T-cell (primary cell): ENCODE measurements around the gene LAGE3. TPM values are rescaled to one million over a fixed set of nuclear protein-coding genes. Genes with fewer than 3 reads are reported as not detected.
"Not testable (repeated sequence)": the region's sequence is repeated elsewhere in the genome, so short reads cannot be mapped to it uniquely, and the experiment has no call there.

Experiments used
- ATAC-seq, 4 experiments: fragments of 200-7000 bp in 3 of 4; fragments of 150-1000 bp in 1 of 4; cut with Tn5 transposase; replicated peaks in 1 of 4; 1 replicate in 3 of 4; 2 replicates in 1 of 4; pipeline ENCODE4 v1.10.0; 2021; ENCODE audit warnings: moderate library complexity in 3 of 4, mild to moderate bottlenecking in 2 of 4, moderate number of reproducible peaks in 1 of 4
- CTCF ChIA-PET, 2 donors: fragments of 300-600 bp; sonication (Branson Sonifier 250); formaldehyde crosslinking; loops; one replicate each; lab custom pipeline; 2022; ENCODE audit warnings: antibody characterized with exemption in 2 of 2; lab: Charles Lee
- POLR2A ChIA-PET, 2 donors: fragments of 300-600 bp; sonication (Branson Sonifier 250); formaldehyde crosslinking; loops; one replicate each; lab custom pipeline; 2022; ENCODE audit warnings: antibody characterized with exemption in 2 of 2; lab: Charles Lee
- DNase-seq, 35 experiments: peaks; one replicate each; pipeline versions ENCODE4 v3.0.0 to v3.0.0-alpha.2; 2013 to 2023
- H3K27ac ChIP-seq: one replicate; pipeline ENCODE4 v1.5.1; 2013; ENCODE audit warnings: low read length
- H3K27me3 ChIP-seq, 2 experiments: replicated peaks in 1 of 2; 1 replicate in 1 of 2; 2 replicates in 1 of 2; pipeline versions ENCODE4 v1.6.1 to v1.7.0; 2013; ENCODE audit warnings: low read length in 1 of 2, mixed read lengths in 1 of 2; ENCODE audit not compliant: control insufficient read depth in 2 of 2, insufficient read depth in 2 of 2; ENCODE audit errors: extremely low read depth in 1 of 2
- H3K36me3 ChIP-seq, 2 donors: 1 replicate in 1 of 2; 2 replicates in 1 of 2; pipeline versions ENCODE4 v1.6.1 to v1.7.0; 2013; ENCODE audit warnings: low read length in 1 of 2; ENCODE audit not compliant: control insufficient read depth in 2 of 2, insufficient read depth in 1 of 2; ENCODE audit errors: extremely low read depth in 1 of 2
- H3K4me1 ChIP-seq, 2 experiments: 1 replicate in 1 of 2; 2 replicates in 1 of 2; pipeline versions ENCODE4 v1.6.1 to v1.7.0; 2013; ENCODE audit warnings: low read length in 2 of 2, mixed read lengths in 1 of 2; ENCODE audit not compliant: insufficient read depth in 2 of 2, control insufficient read depth in 1 of 2; ENCODE audit errors: extremely low read depth in 1 of 2
- H3K4me3 ChIP-seq, 2 donors: 1 replicate in 1 of 2; 2 replicates in 1 of 2; pipeline versions ENCODE4 v1.5.1 to v1.7.0; 2013; ENCODE audit warnings: mild to moderate bottlenecking in 2 of 2, low read length in 1 of 2, moderate library complexity in 1 of 2; ENCODE audit not compliant: control insufficient read depth in 1 of 2; ENCODE audit errors: extremely low read depth in 1 of 2
- H3K9me3 ChIP-seq: 2 replicates; pipeline ENCODE4 v1.7.0; 2013
- H3K27ac Mint-ChIP-seq, 2 donors: one replicate each; pipeline ENCODE4 v1.8.0; 2020 to 2021; ENCODE audit warnings: mild to moderate bottlenecking in 2 of 2, mixed read lengths in 2 of 2
- H3K27me3 Mint-ChIP-seq, 2 donors: one replicate each; pipeline ENCODE4 v1.8.0; 2021 to 2022; ENCODE audit warnings: mixed read lengths in 2 of 2
- H3K36me3 Mint-ChIP-seq: one replicate; pipeline ENCODE4 v1.8.0; 2021; ENCODE audit warnings: mixed read lengths
- H3K4me1 Mint-ChIP-seq, 3 donors: one replicate each; pipeline ENCODE4 v1.8.0; 2020 to 2022; ENCODE audit warnings: mixed read lengths in 3 of 3, mild to moderate bottlenecking in 1 of 3
- H3K4me3 Mint-ChIP-seq, 3 donors: one replicate each; pipeline ENCODE4 v1.8.0; 2020 to 2022; ENCODE audit warnings: mild to moderate bottlenecking in 3 of 3, mixed read lengths in 3 of 3, moderate library complexity in 3 of 3
- H3K9me3 Mint-ChIP-seq, 3 donors: one replicate each; pipeline ENCODE4 v1.8.0; 2020 to 2022; ENCODE audit warnings: mixed read lengths in 3 of 3
- WGBS: methylation state at CpG from one replicate; pipeline ENCODE4 v1.1.5; 2013; ENCODE audit warnings: missing lambda C conversion rate; ENCODE audit not compliant: insufficient coverage; 5-methylcytosine and 5-hydroxymethylcytosine counted together
- total RNA-seq, 35 experiments: library from RNA in 6 of 35; stranded (reverse) in 6 of 35; fragments of 120-200 nt in 1 of 35; gene quantifications; one replicate each; pipeline versions ENCODE4 v1.2.1 to v1.2.4 and lab custom pipeline; 2013 to 2026

The LAGE3 gene
- total RNA-seq, 5 donors from 2014 or later (not counting 1 experiment from before 2014, with no cell fraction given): 12.7 to 25.4 (median 23.5) TPM

DNA sequence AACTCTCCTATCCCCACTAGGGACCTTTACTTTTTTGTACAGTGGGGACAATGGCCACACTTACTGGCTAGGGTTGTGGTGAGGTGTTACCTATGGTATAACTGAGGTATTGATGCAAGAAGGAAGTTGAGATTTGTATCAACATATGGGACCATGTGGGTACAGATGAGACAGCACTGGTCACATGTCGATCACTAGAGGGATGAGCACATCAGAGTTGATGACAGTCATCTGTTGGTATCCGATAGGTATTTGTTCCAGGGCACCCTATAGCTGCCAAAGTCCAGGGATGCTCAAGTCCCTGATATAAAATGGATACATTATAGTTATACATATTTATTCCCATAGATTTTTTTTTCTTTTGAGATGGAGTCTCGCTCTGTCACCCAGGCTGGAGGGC is 23.9 kb upstream of the LAGE3 start:
- WGBS: no CpG with 5 or more reads among the region's 3 CpGs
- POLR2A ChIA-PET: interaction anchor here in 1 of 2 donors (0.7 kb wide), 1 partner anchor 53 kb away, joined by 7 read pairs; no protein-coding TSS in a partner anchor
- H3K27ac ChIP-seq: no peak overlapping the region
- Mint-ChIP-seq H3K9me3 (no peaks in the 10 kb centered on the region), H3K4me1 (no peaks in the 10 kb centered on the region), H3K36me3 (peaks cover 3% of the 10 kb centered on the region), H3K27me3 (no peaks in the 10 kb centered on the region), H3K27ac (no peak overlapping the region), H3K4me3 (no peak overlapping the region)
- no peak for DNase-seq
- H3K36me3 ChIP-seq: peaks cover 0 to 17% of the 10 kb centered on the region in 2 donors
- no peaks in the 10 kb centered on the region for H3K4me1 ChIP-seq
- H3K9me3 ChIP-seq: no peaks in the 10 kb centered on the region
- H3K27me3 ChIP-seq: no peaks in the 10 kb centered on the region
- no peak overlapping the region for H3K4me3 ChIP-seq
- no peak for ATAC-seq
- CTCF ChIA-PET: no interaction called here

DNA sequence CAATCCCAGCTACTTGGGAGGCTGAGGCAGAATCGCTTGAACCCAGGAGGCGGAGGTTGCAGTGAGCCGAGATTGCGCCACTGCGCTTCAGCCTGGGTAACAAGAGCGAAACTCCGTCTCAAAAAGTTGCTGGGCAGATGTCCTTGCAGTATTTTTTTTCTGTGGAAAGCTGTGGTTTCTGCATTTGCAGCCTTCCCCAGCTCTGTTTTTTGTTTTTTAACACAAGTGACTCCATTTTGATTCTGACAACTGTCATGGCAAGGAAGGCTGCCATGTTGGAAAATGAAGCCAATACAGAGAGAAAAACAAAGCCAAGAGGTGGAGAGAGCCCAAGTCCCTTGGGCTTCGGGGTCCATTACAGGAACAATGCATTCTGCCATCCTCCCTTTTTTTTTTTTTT is 23.0 kb upstream of the LAGE3 start:
- Histone ChIP-seq H3K4me3 (no peak overlapping the region), H3K36me3 (peaks cover 0 to 14% of the 10 kb centered on the region in 2 donors), H3K4me1 (no peaks in the 10 kb centered on the region), H3K27ac (no peak overlapping the region), H3K9me3 (no peaks in the 10 kb centered on the region), H3K27me3 (no peaks in the 10 kb centered on the region)
- CTCF ChIA-PET: interaction anchor here in 1 of 2 donors (0.6 kb wide), 1 partner anchor 35 kb away, joined by 3 read pairs; no protein-coding TSS in a partner anchor
- 98% methylated on average over 6 of the region's 8 CpGs for WGBS
- Mint-ChIP-seq H3K27ac (no peak overlapping the region), H3K36me3 (peaks cover 3% of the 10 kb centered on the region), H3K4me1 (no peaks in the 10 kb centered on the region), H3K9me3 (no peaks in the 10 kb centered on the region), H3K4me3 (no peak overlapping the region), H3K27me3 (no peaks in the 10 kb centered on the region)
- POLR2A ChIA-PET: interaction anchor here in 1 of 2 donors (0.7 kb wide), 1 partner anchor 52 kb away, joined by 7 read pairs; no protein-coding TSS in a partner anchor
- ATAC-seq (no peak), DNase-seq (no peak)

DNA sequence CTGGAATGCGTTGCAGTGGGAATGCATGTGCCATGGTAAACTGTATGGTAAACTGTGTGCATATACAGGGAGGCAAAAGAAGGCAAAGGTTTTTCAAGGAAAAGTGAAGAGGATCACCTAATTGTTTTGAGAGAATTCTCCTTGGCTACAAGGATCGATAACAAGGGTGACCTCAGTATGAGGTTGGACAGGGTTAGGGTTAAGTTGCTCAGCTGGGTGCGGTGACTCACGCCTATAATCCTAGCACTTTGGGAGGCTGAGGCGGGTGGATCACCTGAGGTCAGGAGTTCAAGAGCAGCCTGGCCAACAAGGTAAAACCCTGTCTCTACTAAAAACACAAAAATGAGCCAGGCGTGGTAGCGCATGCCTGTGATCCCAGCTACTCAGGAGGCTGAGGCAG is 22.3 kb upstream of the LAGE3 start:
- H3K27me3 Mint-ChIP-seq, ATAC-seq, H3K27ac ChIP-seq, H3K27me3 ChIP-seq, H3K4me1 Mint-ChIP-seq, H3K4me3 ChIP-seq, H3K4me3 Mint-ChIP-seq, POLR2A ChIA-PET, H3K4me1 ChIP-seq, H3K27ac Mint-ChIP-seq, H3K36me3 Mint-ChIP-seq, H3K9me3 ChIP-seq, H3K9me3 Mint-ChIP-seq, DNase-seq: not testable (repeated sequence)
- WGBS: no CpG with 5 or more reads among the region's 7 CpGs
- CTCF ChIA-PET: interaction anchor here in 1 of 2 donors (0.6 kb wide), 1 partner anchor 35 kb away, joined by 3 read pairs; no protein-coding TSS in a partner anchor
- H3K36me3 ChIP-seq: peaks cover 0 to 11% of the 10 kb centered on the region in 2 donors

DNA sequence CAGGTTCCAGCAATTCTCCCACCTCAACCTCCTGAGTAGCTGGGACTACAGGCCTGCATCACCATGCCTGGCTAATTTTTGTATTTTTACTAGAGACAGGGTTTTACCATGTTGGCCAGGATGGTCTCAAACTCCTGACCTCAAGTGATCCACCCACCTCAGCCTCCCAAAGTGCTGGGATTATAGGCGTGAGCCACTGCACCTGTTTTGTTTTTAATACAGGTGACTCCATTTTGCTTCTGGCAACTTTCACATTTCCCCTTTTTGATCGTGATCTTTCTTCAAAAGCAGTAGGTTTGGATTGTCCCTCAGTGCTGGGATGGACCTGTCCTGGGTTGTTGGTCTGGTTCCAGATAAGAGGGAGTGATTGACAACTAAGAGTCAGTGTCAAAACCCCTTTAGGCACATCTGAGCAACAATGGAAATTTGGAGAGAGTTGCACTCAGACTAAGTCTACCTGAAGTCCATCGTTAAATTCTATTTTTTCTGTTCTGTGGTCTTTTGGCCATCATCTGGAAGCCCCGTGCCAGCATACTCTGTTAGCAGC is 17.6 kb upstream of the LAGE3 start:
- H3K9me3 Mint-ChIP-seq, CTCF ChIA-PET, H3K27me3 ChIP-seq, H3K36me3 ChIP-seq, DNase-seq, H3K4me1 Mint-ChIP-seq, H3K27me3 Mint-ChIP-seq, ATAC-seq, H3K4me1 ChIP-seq, H3K36me3 Mint-ChIP-seq, H3K4me3 Mint-ChIP-seq, H3K9me3 ChIP-seq, H3K4me3 ChIP-seq, H3K27ac ChIP-seq, H3K27ac Mint-ChIP-seq: not testable (repeated sequence)
- POLR2A ChIA-PET: interaction anchor here in 1 of 2 donors (0.7 kb wide), 1 partner anchor 243 kb away, joined by 8 read pairs; no protein-coding TSS in a partner anchor
- WGBS: no CpG with 5 or more reads among the region's 4 CpGs

DNA sequence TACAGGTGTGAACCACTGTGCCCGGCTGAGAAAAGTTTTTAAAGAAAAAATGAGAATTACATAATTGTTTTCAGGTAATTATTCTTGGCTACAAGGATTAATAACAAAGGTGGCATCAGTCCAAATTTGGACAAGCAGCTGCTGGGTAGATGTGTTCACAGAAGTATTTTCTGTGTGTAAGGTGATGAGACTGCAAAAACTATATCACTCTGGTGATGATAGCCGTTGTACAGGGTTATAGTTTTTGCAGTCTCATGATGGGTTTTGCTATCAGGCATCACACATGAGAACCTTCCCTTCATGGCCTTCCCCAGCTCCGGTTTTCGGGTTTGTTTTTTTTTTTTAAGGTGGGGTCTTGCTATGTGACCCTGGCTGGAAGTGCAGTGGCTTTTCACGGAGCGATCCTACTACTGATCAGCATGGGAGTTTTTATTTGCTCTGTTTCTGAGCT is 16.4 kb upstream of the LAGE3 start:
- ATAC-seq: no peak
- peaks cover 0 to 7% of the 10 kb centered on the region in 2 experiments for H3K4me1 ChIP-seq
- H3K27me3 ChIP-seq: no peaks in the 10 kb centered on the region
- ChIA-PET POLR2A (interaction anchor here in 1 of 2 donors (0.7 kb wide), 2 partner anchors 22 to 405 kb away, joined by 3 to 5 read pairs; no protein-coding TSS in a partner anchor), CTCF (interaction anchor here in 1 of 2 donors (0.5 kb wide), 1 partner anchor 795 kb away, joined by 3 read pairs; no protein-coding TSS in a partner anchor)
- H3K36me3 Mint-ChIP-seq: no peaks in the 10 kb centered on the region
- no CpG with 5 or more reads among the region's 6 CpGs for WGBS
- H3K4me3 ChIP-seq: no peak overlapping the region
- no peak for DNase-seq
- H3K9me3 Mint-ChIP-seq: no peaks in the 10 kb centered on the region
- peaks cover 0 to 1% (median 0%) of the 10 kb centered on the region in 3 donors for H3K4me1 Mint-ChIP-seq
- no peaks in the 10 kb centered on the region for H3K9me3 ChIP-seq
- H3K27me3 Mint-ChIP-seq: no peaks in the 10 kb centered on the region
- no peak overlapping the region for H3K4me3 Mint-ChIP-seq
- no peak overlapping the region for H3K27ac Mint-ChIP-seq
- H3K36me3 ChIP-seq: no peaks in the 10 kb centered on the region
- H3K27ac ChIP-seq: no peak overlapping the region

DNA sequence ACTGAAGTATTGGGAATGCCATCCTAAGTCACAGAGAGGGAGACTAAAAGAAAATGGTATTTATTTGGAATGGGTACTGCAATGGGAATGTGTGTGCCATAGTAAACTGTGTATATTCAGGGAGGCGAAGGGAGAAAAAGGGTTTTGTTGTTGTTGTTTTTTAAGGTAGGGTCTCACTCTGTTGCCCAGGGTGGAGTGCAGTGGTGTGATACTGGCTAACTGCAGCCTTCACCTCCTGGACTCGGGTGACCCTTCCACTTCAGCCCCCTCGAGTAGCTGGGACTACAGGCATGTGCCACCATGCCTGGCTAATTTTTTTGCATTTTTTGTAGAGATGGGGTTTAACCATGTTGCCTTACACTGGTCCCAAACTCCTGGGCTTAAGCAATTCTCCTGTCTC is 15.6 kb upstream of the LAGE3 start:
- WGBS: no CpG with 5 or more reads among the region's 3 CpGs

More for the DNA sequence above, 15.6 kb upstream of the LAGE3 start:
- H3K27me3 ChIP-seq: no peaks in the 10 kb centered on the region
- no peak overlapping the region for H3K27ac ChIP-seq
- H3K36me3 ChIP-seq: no peaks in the 10 kb centered on the region
- no peak for DNase-seq
- ATAC-seq: no peak
- H3K36me3 Mint-ChIP-seq: no peaks in the 10 kb centered on the region
- H3K27ac Mint-ChIP-seq: no peak overlapping the region
- POLR2A ChIA-PET: interaction anchor here in 1 of 2 donors (0.7 kb wide), 1 partner anchor 21 kb away, joined by 3 read pairs; no protein-coding TSS in a partner anchor
- H3K4me1 Mint-ChIP-seq: peaks cover 1 to 3% (median 2%) of the 10 kb centered on the region in 3 donors
- CTCF ChIA-PET: interaction anchor here in 1 of 2 donors (0.5 kb wide), 1 partner anchor 795 kb away, joined by 3 read pairs; no protein-coding TSS in a partner anchor
- no peaks in the 10 kb centered on the region for H3K27me3 Mint-ChIP-seq
- H3K4me1 ChIP-seq: peaks cover 0 to 9% of the 10 kb centered on the region in 2 experiments
- H3K9me3 ChIP-seq: no peaks in the 10 kb centered on the region
- H3K4me3 ChIP-seq: no peak overlapping the region
- H3K9me3 Mint-ChIP-seq: no peaks in the 10 kb centered on the region
- H3K4me3 Mint-ChIP-seq: no peak overlapping the region
